ENCODE results near the gene ANGPTL8.

GRCh38 chr19:11260996-11261395 is 21.6 kb downstream of the ANGPTL8 start:
- no peak for TF ChIP-seq CBX5 (CRISPR knock-in tag; IDR thresholded peaks at IDR 0.05; ENCODE audit: borderline replicate concordance)
- TF ChIP-seq FOXM1 (CRISPR knock-in tag; IDR thresholded peaks at IDR 0.05): no peak
- TF ChIP-seq PRDM4 (CRISPR knock-in tag; IDR thresholded peaks at IDR 0.05; ENCODE audit: borderline replicate concordance): no peak

Data from HepG2 (cell line).